H1 (cell line): ENCODE results near the gene EIF2S2. TPM values are rescaled to one million over a fixed set of nuclear protein-coding genes. Genes with fewer than 3 reads are reported as not detected.

Source experiments
- CTCF ChIA-PET: fragments of 300-600 bp; sonication (Branson Sonifier 250); formaldehyde crosslinking; loops from one replicate; lab custom pipeline; 2021; ENCODE audit not compliant: partially characterized antibody; lab: Charles Lee
- POLR2A ChIA-PET: fragments of 300-600 bp; sonication (Branson Sonifier 250); formaldehyde crosslinking; loops from one replicate; lab custom pipeline; 2021; ENCODE audit warnings: inconsistent platforms; ENCODE audit not compliant: partially characterized antibody; lab: Charles Lee
- DNase-seq, 2 experiments: peaks; one replicate each; pipeline versions ENCODE4 v3.0.0 to v3.0.0-alpha.2; 2010 to 2022; ENCODE audit warnings: low spot score in 2 of 2, low read depth in 1 of 2, mixed read lengths in 1 of 2
- FAIRE-seq: peaks from 2 replicates; lab custom pipeline; 2011; peaks lifted over from hg19 to GRCh38; lab: Jason Lieb, UNC
- H2AFZ ChIP-seq: 2 replicates; pipeline ENCODE4 v1.8.1; 2012; ENCODE audit warnings: low read length, inconsistent platforms
- H2AK5ac ChIP-seq: 2 replicates; pipeline ENCODE4 v1.6.1; 2013; ENCODE audit warnings: low read depth, low read length
- H2BK120ac ChIP-seq: replicated peaks from 2 replicates; pipeline ENCODE3; 2013; ENCODE audit warnings: low read depth, low read length, inconsistent platforms
- H2BK12ac ChIP-seq: 2 replicates; pipeline ENCODE4 v1.6.1; 2013; ENCODE audit warnings: low read depth, low read length
- H2BK15ac ChIP-seq: 2 replicates; pipeline ENCODE4 v1.6.1; 2013; ENCODE audit warnings: low read length
- H2BK20ac ChIP-seq: 2 replicates; pipeline ENCODE4 v1.6.1; 2013; ENCODE audit warnings: low read length
- H2BK5ac ChIP-seq: 2 replicates; pipeline ENCODE4 v1.6.1; 2013; ENCODE audit warnings: low read depth, low read length
- H3K14ac ChIP-seq: 2 replicates; pipeline ENCODE4 v1.6.1; 2013; ENCODE audit warnings: inconsistent platforms; ENCODE audit not compliant: insufficient read length
- H3K18ac ChIP-seq: 2 replicates; pipeline ENCODE4 v1.6.1; 2013; ENCODE audit warnings: low read length; ENCODE audit errors: extremely low read depth
- H3K23ac ChIP-seq: 2 replicates; pipeline ENCODE4 v1.6.1; 2013; ENCODE audit warnings: inconsistent platforms; ENCODE audit not compliant: insufficient read length
- H3K23me2 ChIP-seq: 2 replicates; pipeline ENCODE4 v1.6.1; 2013; ENCODE audit warnings: low read depth, low read length
- H3K27ac ChIP-seq: 2 replicates; pipeline ENCODE4 v1.6.1; 2011; ENCODE audit warnings: low read depth, low read length, inconsistent platforms
- H3K27me3 ChIP-seq, 4 experiments: replicated peaks in 1 of 4; 1 replicate in 1 of 4; 2 replicates in 3 of 4; pipeline versions ENCODE4 v1.6.1 to v1.8.1; 2011 to 2013; ENCODE audit warnings: low read length in 3 of 4, mild to moderate bottlenecking in 3 of 4, inconsistent platforms in 2 of 4, mixed read lengths in 2 of 4, moderate library complexity in 1 of 4; ENCODE audit not compliant: control insufficient read depth in 3 of 4, insufficient read depth in 3 of 4; ENCODE audit errors: extremely low read depth in 1 of 4
- H3K36me3 ChIP-seq, 4 experiments: 2 replicates each; pipeline versions ENCODE4 v1.6.1 to v1.8.1; 2011 to 2013; ENCODE audit warnings: mild to moderate bottlenecking in 4 of 4, low read length in 3 of 4, moderate library complexity in 2 of 4, control low read depth in 1 of 4, inconsistent platforms in 1 of 4; ENCODE audit not compliant: insufficient read depth in 4 of 4, control insufficient read depth in 2 of 4
- H3K4ac ChIP-seq: replicated peaks from 2 replicates; pipeline ENCODE3; 2013; ENCODE audit warnings: low read length, low read depth, mixed read lengths, inconsistent platforms; ENCODE audit not compliant: insufficient read length
- H3K4me1 ChIP-seq, 4 experiments: replicated peaks in 1 of 4; 1 replicate in 1 of 4; 2 replicates in 3 of 4; pipeline versions ENCODE4 v1.6.1 to v1.8.1; 2011 to 2013; ENCODE audit warnings: low read length in 3 of 4, inconsistent platforms in 2 of 4, mixed read lengths in 1 of 4; ENCODE audit not compliant: insufficient read depth in 4 of 4, control insufficient read depth in 3 of 4
- H3K4me2 ChIP-seq, 2 experiments: 2 replicates each; pipeline versions ENCODE4 v1.6.1 to v1.8.1; 2011 to 2013; ENCODE audit warnings: low read depth in 2 of 2, low read length in 2 of 2, control low read depth in 1 of 2, inconsistent platforms in 1 of 2, mild to moderate bottlenecking in 1 of 2; ENCODE audit not compliant: insufficient read depth in 1 of 2
- H3K4me3 ChIP-seq, 4 experiments: fragments of 200-600, 300-600 bp in 1 of 4; sonication (generic), shearing (Covaris generic), sonication (Bioruptor Twin) in 1 of 4; 2 replicates each; pipeline versions ENCODE4 v1.5.1 to v1.8.1; 2011 to 2016; ENCODE audit warnings: low read length in 4 of 4, low read depth in 3 of 4, control low read depth in 2 of 4, inconsistent platforms in 2 of 4, mild to moderate bottlenecking in 2 of 4, mixed read lengths in 1 of 4, moderate library complexity in 1 of 4; ENCODE audit not compliant: insufficient read depth in 2 of 4; ENCODE audit errors: extremely low read depth in 1 of 4
- H3K56ac ChIP-seq: replicated peaks from 2 replicates; pipeline ENCODE3; 2013; ENCODE audit warnings: low read depth, mild to moderate bottlenecking, mixed read lengths, low read length, inconsistent platforms; ENCODE audit not compliant: insufficient read length
- H3K79me1 ChIP-seq: 2 replicates; pipeline ENCODE4 v1.6.1; 2013; ENCODE audit warnings: low read depth, low read length, control low read depth
- H3K79me2 ChIP-seq, 2 experiments: 2 replicates each; pipeline versions ENCODE4 v1.6.1 to v1.8.1; 2012 to 2013; ENCODE audit warnings: low read length in 2 of 2, mild to moderate bottlenecking in 2 of 2, inconsistent platforms in 1 of 2; ENCODE audit not compliant: insufficient read depth in 2 of 2, control insufficient read depth in 1 of 2
- H3K9ac ChIP-seq, 4 experiments: replicated peaks in 1 of 4; 1 replicate in 1 of 4; 2 replicates in 3 of 4; pipeline versions ENCODE4 v1.6.1 to v1.8.1; 2011 to 2013; ENCODE audit warnings: low read depth in 3 of 4, low read length in 3 of 4, control low read depth in 2 of 4, mild to moderate bottlenecking in 2 of 4, moderate library complexity in 2 of 4, inconsistent platforms in 1 of 4; ENCODE audit errors: extremely low read depth in 1 of 4
- H3K9me3 ChIP-seq, 2 experiments: 2 replicates each; pipeline versions ENCODE4 v1.6.1 to v1.8.1; 2012 to 2013; ENCODE audit warnings: mild to moderate bottlenecking in 2 of 2, moderate library complexity in 2 of 2, control low read depth in 1 of 2, inconsistent platforms in 1 of 2, low read depth in 1 of 2, low read length in 1 of 2, mixed read lengths in 1 of 2; ENCODE audit not compliant: insufficient read depth in 2 of 2
- H4K20me1 ChIP-seq, 2 experiments: replicated peaks in 1 of 2; 2 replicates each; pipeline versions ENCODE3 to v1.8.1; 2011 to 2013; ENCODE audit warnings: inconsistent platforms in 2 of 2, low read length in 2 of 2, mild to moderate bottlenecking in 1 of 2; ENCODE audit not compliant: insufficient read depth in 2 of 2, control insufficient read depth in 1 of 2
- H4K5ac ChIP-seq: 2 replicates; pipeline ENCODE4 v1.6.1; 2013; ENCODE audit warnings: low read length, low read depth, mixed read lengths, inconsistent platforms; ENCODE audit not compliant: insufficient read length
- H4K8ac ChIP-seq: 2 replicates; pipeline ENCODE4 v1.8.0; 2013; ENCODE audit warnings: mild to moderate bottlenecking, moderate library complexity, low read length, inconsistent platforms; ENCODE audit not compliant: insufficient read depth; ENCODE audit errors: extremely low read depth
- H4K91ac ChIP-seq: replicated peaks from 2 replicates; pipeline ENCODE3; 2013; ENCODE audit warnings: low read length, mixed read lengths, inconsistent platforms; ENCODE audit not compliant: insufficient read length
- BACH1 ChIP-seq: IDR thresholded peaks from 2 replicates; pipeline ENCODE4 v1.6.1; 2012; ENCODE audit warnings: low read length, improper control_type of control experiment
- CBX5 ChIP-seq: fragments of 300-800, 300-1000 bp; sonication (generic); IDR thresholded peaks from 2 replicates; pipeline ENCODE4 v1.7.1; 2016; ENCODE audit warnings: antibody characterized with exemption, low read length, low read depth
- CEBPB ChIP-seq: IDR thresholded peaks from 2 replicates; pipeline ENCODE4 v1.6.1; 2012; ENCODE audit warnings: low read depth, low read length
- EZH2 ChIP-seq: fragments of 200-600 bp; sonication (generic); IDR thresholded peaks from 2 replicates; pipeline ENCODE4 v1.7.1; 2012; ENCODE audit warnings: low read depth, mild to moderate bottlenecking, moderate library complexity, low read length, inconsistent platforms; ENCODE audit not compliant: severe bottlenecking
- HDAC2 ChIP-seq, 2 experiments: fragments of 300-600 bp in 1 of 2; sonication (generic) in 1 of 2; IDR thresholded peaks; 2 replicates each; pipeline ENCODE4 v1.6.1; 2011 to 2012; ENCODE audit warnings: low read depth in 2 of 2, low read length in 2 of 2, mild to moderate bottlenecking in 2 of 2, moderate library complexity in 2 of 2, borderline replicate concordance in 1 of 2, inconsistent platforms in 1 of 2
- JUN ChIP-seq: IDR thresholded peaks from 2 replicates; pipeline ENCODE4 v1.6.1; 2011; ENCODE audit warnings: low read depth, mild to moderate bottlenecking, improper control_type of control experiment, low read length
- JUND ChIP-seq: IDR thresholded peaks from 2 replicates; pipeline ENCODE4 v1.6.1; 2011; ENCODE audit warnings: mild to moderate bottlenecking, improper control_type of control experiment, low read length
- POU5F1 ChIP-seq: IDR thresholded peaks from 2 replicates; pipeline ENCODE4 v1.6.1; 2011; ENCODE audit warnings: low read depth, mild to moderate bottlenecking, low read length, moderate library complexity
- RXRA ChIP-seq: IDR thresholded peaks from 2 replicates; pipeline ENCODE4 v1.6.1; 2011; ENCODE audit warnings: low read depth, mild to moderate bottlenecking, low read length, moderate library complexity; ENCODE audit not compliant: insufficient read depth
- WGBS, 2 experiments: shearing (Covaris generic) in 1 of 2; methylation state at CpG; one replicate each; pipeline versions ENCODE4 v1.1.6 to v1.1.7; 2013 to 2015; ENCODE audit warnings: low lambda C conversion rate in 2 of 2, mixed read lengths in 2 of 2, inconsistent platforms in 1 of 2, low coverage in 1 of 2, missing lambda C conversion rate in 1 of 2; ENCODE audit not compliant: insufficient replicate concordance in 2 of 2, insufficient coverage in 1 of 2, insufficient read length in 1 of 2; ENCODE audit errors: extremely low coverage in 1 of 2, missing lambda C conversion rate in 1 of 2; 5-methylcytosine and 5-hydroxymethylcytosine counted together
- polyA plus RNA-seq, 7 experiments: library from polyadenylated mRNA; depleted of rRNA in 3 of 7; stranded (reverse) in 5 of 7; unstranded in 2 of 7; fragments of >200 nt in 5 of 7; fragments of 200-250 nt in 2 of 7; gene quantifications; 1 replicate in 5 of 7; 2 replicates in 1 of 7; 4 replicates in 1 of 7; pipeline versions ENCODE4 v1.2.1 to v1.2.3, GENCODE V29; 2011 to 2013; ENCODE audit warnings: missing spikeins in 2 of 7, mixed read lengths in 2 of 7
- total RNA-seq: library from RNA; stranded (reverse); fragmentation: NEBNext Ultra II Directional; extraction: Animal tissue kit (Norgen Biotek cat#: 25700); gene quantifications from 2 replicates; pipeline ENCODE4 v1.2.1, GENCODE V29; 2021
- TF ChIP-seq, protein P1 (sequence below): IDR thresholded peaks from 2 replicates; pipeline ENCODE4 v1.6.1; 2012; ENCODE audit warnings: inconsistent platforms
- TF ChIP-seq, protein P2 (sequence below), 3 experiments: IDR thresholded peaks; 1 replicate in 2 of 3; 2 replicates in 1 of 3; pipeline versions ENCODE4 v1.5.1 to v1.6.1; 2011; ENCODE audit warnings: low read length in 3 of 3, mild to moderate bottlenecking in 3 of 3, inconsistent platforms in 2 of 3, low read depth in 1 of 3, moderate library complexity in 1 of 3; ENCODE audit not compliant: insufficient read depth in 1 of 3; ENCODE audit errors: control extremely low read depth in 1 of 3

Gene EIF2S2
- total and polyA plus RNA-seq, 2 of the 8 experiments (the other 6 are each of a cell fraction or from before 2014, with no cell fraction given), result 59.5 to 142 TPM

DNA sequence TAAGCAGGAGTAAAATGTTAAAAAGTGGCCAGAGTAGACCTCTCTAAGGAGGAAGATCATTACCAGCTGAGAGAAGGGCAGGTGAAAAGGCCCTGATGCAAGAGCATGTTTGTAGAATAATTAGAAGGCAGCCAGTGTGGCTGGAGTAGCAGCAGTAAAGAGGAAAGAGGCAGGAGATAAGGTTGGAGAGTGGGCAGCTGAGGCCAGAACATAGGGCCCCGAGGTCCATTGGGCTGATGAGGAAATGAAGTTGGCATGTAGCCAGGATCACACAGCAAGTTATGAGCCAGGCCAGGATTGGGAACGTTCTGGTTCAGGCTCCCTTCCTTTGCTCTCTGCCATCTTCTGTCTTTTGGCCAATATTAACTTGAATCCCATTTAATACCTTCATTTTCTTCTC is 66.7 kb downstream of the EIF2S2 start:
- Histone ChIP-seq H2BK15ac (no peak overlapping the region), H2AFZ (no peak overlapping the region), H3K4me1 (peaks cover 6 to 29% (median 9%) of the 10 kb centered on the region in 4 experiments), H3K9me3 (no peaks in the 10 kb centered on the region), H3K23me2 (no peaks in the 10 kb centered on the region), H3K4me2 (peak overlapping the region; percentile 30 to 55; a peak in 3 of 4 replicates), H3K27ac (no peak overlapping the region), H3K14ac (no peak overlapping the region), H3K18ac (no peak overlapping the region), H3K36me3 (no peaks in the 10 kb centered on the region), H3K4ac (no peak overlapping the region), H4K91ac (no peak overlapping the region), H4K20me1 (peaks cover 20 to 23% of the 10 kb centered on the region in 2 experiments), H3K79me2 (peaks cover 0 to 66% of the 10 kb centered on the region in 2 experiments), H3K79me1 (peaks cover 14% of the 10 kb centered on the region), H4K8ac (no peak overlapping the region), H3K9ac (no peak overlapping the region), H2AK5ac (no peak overlapping the region), H2BK5ac (no peak overlapping the region), H3K4me3 (peak overlapping the region in 1 of 4 experiments; percentile 8; a peak in 1 of 8 replicates), H2BK20ac (no peak overlapping the region), H3K23ac (no peak overlapping the region), H2BK12ac (no peak overlapping the region), H2BK120ac (no peak overlapping the region), H3K27me3 (no peaks in the 10 kb centered on the region), H4K5ac (no peak overlapping the region), H3K56ac (no peak overlapping the region)
- CTCF ChIA-PET, result interaction anchor here (0.6 to 1.7 kb wide), 8 partner anchors 9 to 688 kb away, joined by 3 to 6 read pairs (median 4); no protein-coding TSS in a partner anchor
- DNase-seq (no peak), FAIRE-seq (no peak)
- POLR2A ChIA-PET, result interaction anchor here (1.0 to 1.3 kb wide), 2 partner anchors 9 to 15 kb away, joined by 3 to 4 read pairs; no protein-coding TSS in a partner anchor
- WGBS, 2 experiments, result 71% methylated on average over 2 of the region's 2 CpGs; no CpG with 5 or more reads in 1 of the 2 experiments
- TF ChIP-seq POU5F1, result no peak
- no peak for TF ChIP-seq JUN
- no peak for TF ChIP-seq EZH2
- no peak for TF ChIP-seq CEBPB
- TF ChIP-seq, protein P1, sequence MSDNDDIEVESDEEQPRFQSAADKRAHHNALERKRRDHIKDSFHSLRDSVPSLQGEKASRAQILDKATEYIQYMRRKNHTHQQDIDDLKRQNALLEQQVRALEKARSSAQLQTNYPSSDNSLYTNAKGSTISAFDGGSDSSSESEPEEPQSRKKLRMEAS, result no peak
- TF ChIP-seq RXRA, result no peak
- no peak for TF ChIP-seq JUND
- TF ChIP-seq, protein P2, sequence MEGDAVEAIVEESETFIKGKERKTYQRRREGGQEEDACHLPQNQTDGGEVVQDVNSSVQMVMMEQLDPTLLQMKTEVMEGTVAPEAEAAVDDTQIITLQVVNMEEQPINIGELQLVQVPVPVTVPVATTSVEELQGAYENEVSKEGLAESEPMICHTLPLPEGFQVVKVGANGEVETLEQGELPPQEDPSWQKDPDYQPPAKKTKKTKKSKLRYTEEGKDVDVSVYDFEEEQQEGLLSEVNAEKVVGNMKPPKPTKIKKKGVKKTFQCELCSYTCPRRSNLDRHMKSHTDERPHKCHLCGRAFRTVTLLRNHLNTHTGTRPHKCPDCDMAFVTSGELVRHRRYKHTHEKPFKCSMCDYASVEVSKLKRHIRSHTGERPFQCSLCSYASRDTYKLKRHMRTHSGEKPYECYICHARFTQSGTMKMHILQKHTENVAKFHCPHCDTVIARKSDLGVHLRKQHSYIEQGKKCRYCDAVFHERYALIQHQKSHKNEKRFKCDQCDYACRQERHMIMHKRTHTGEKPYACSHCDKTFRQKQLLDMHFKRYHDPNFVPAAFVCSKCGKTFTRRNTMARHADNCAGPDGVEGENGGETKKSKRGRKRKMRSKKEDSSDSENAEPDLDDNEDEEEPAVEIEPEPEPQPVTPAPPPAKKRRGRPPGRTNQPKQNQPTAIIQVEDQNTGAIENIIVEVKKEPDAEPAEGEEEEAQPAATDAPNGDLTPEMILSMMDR (IDR thresholded peaks at IDR 0.05; ENCODE audit: control extremely low read depth in 1 of 3, insufficient read depth in 1 of 3, low read depth in 1 of 3, low read length in 3 of 3), result no peak
- TF ChIP-seq CBX5, result no peak
- TF ChIP-seq HDAC2 (IDR thresholded peaks at IDR 0.05; ENCODE audit: borderline replicate concordance in 1 of 2, low read depth in 2 of 2, low read length in 2 of 2), result no peak
- TF ChIP-seq BACH1, result no peak
